ENCODE measurements around the gene SMIM32.

SMIM32 gene

GRCh38 chr5:136186796-136187195 lies 6.2 kb downstream of the SMIM32 start:
- no peak for DNase-seq (ENCODE audit: low read depth)

GRCh38 chr5:136185974-136186665 lies 6.8 kb downstream of the SMIM32 start:
- DNase-seq (ENCODE audit: low read depth): no peak

- no peak for DNase-seq (ENCODE audit: low read depth)
Observed at GRCh38 chr5:136182618-136183017, 10.3 kb downstream of the SMIM32 start.

- no peak for DNase-seq (ENCODE audit: low read depth)
Observed at GRCh38 chr5:136174021-136174659, 18.8 kb downstream of the SMIM32 start.

GRCh38 chr5:136169218-136169617 lies 23.7 kb downstream of the SMIM32 start:
- no peak for DNase-seq (ENCODE audit: low read depth)

- no peak for DNase-seq (ENCODE audit: low read depth)
Observed at GRCh38 chr5:136166909-136167308, 26.1 kb downstream of the SMIM32 start.

GRCh38 chr5:136164226-136164625 lies 28.7 kb downstream of the SMIM32 start:
- DNase-seq (ENCODE audit: low read depth): no peak

- DNase-seq (ENCODE audit: low read depth): no peak
Observed at GRCh38 chr5:136162008-136162407, 31.0 kb downstream of the SMIM32 start.

- no peak for DNase-seq (ENCODE audit: low read depth)
Observed at GRCh38 chr5:136159457-136159856, 33.5 kb downstream of the SMIM32 start.

GRCh38 chr5:136157514-136157913 lies 35.4 kb downstream of the SMIM32 start:
- DNase-seq (ENCODE audit: low read depth): no peak

GRCh38 chr5:136155761-136156160 lies 37.2 kb downstream of the SMIM32 start:
- DNase-seq (ENCODE audit: low read depth): no peak

GRCh38 chr5:136155078-136155477 lies 37.9 kb downstream of the SMIM32 start:
- DNase-seq (ENCODE audit: low read depth): no peak

GRCh38 chr5:136153581-136154236 lies 39.3 kb downstream of the SMIM32 start:
- DNase-seq (ENCODE audit: low read depth): no peak

- DNase-seq (ENCODE audit: low read depth): no peak
Observed at GRCh38 chr5:136149891-136150290, 43.1 kb downstream of the SMIM32 start.

- no peak for DNase-seq (ENCODE audit: low read depth)
Observed at GRCh38 chr5:136147632-136148031, 45.3 kb downstream of the SMIM32 start.

GRCh38 chr5:136146201-136146600 lies 46.8 kb downstream of the SMIM32 start:
- no peak for DNase-seq (ENCODE audit: low read depth)

GRCh38 chr5:136145030-136145429 lies 47.9 kb downstream of the SMIM32 start:
- DNase-seq (ENCODE audit: low read depth): no peak

- DNase-seq (ENCODE audit: low read depth): no peak
Observed at GRCh38 chr5:136143763-136144162, 49.2 kb downstream of the SMIM32 start.

- DNase-seq (ENCODE audit: low read depth): no peak
Observed at GRCh38 chr5:136143312-136143711, 49.6 kb downstream of the SMIM32 start.

- no peak for DNase-seq (ENCODE audit: low read depth)
Observed at GRCh38 chr5:136141561-136141960, 51.4 kb downstream of the SMIM32 start.
